ENCODE data around the gene ATP2B2.

The ATP2B2 gene

GRCh38 chr3:10492364-10493201, 12.8 kb downstream of the ATP2B2 start:
- no peak for DNase-seq

GRCh38 chr3:10489746-10490483, 15.5 kb downstream of the ATP2B2 start:
- DNase-seq: no peak

GRCh38 chr3:10487988-10488633, 17.3 kb downstream of the ATP2B2 start:
- DNase-seq: no peak

GRCh38 chr3:10485806-10486205, 19.6 kb downstream of the ATP2B2 start:
- DNase-seq: no peak

- DNase-seq: no peak
Measured at GRCh38 chr3:10485380-10485779, 20.0 kb downstream of the ATP2B2 start.

- no peak for DNase-seq
Measured at GRCh38 chr3:10484709-10485108, 20.7 kb downstream of the ATP2B2 start.

- no peak for DNase-seq
Measured at GRCh38 chr3:10483686-10484345, 21.6 kb downstream of the ATP2B2 start.

- DNase-seq: no peak
Measured at GRCh38 chr3:10483364-10483675, 22.1 kb downstream of the ATP2B2 start.

- no peak for DNase-seq
Measured at GRCh38 chr3:10482631-10483363, 22.6 kb downstream of the ATP2B2 start.

- DNase-seq: no peak
Measured at GRCh38 chr3:10480871-10481378, 24.5 kb downstream of the ATP2B2 start.

GRCh38 chr3:10479311-10479710, 26.1 kb downstream of the ATP2B2 start:
- DNase-seq: no peak

GRCh38 chr3:10475983-10476382, 29.4 kb downstream of the ATP2B2 start:
- no peak for DNase-seq

- DNase-seq: no peak
Measured at GRCh38 chr3:10474847-10475246, 30.5 kb downstream of the ATP2B2 start.

GRCh38 chr3:10474275-10474646, 31.1 kb downstream of the ATP2B2 start:
- no peak for DNase-seq

GRCh38 chr3:10473581-10474274, 31.7 kb downstream of the ATP2B2 start:
- no peak for DNase-seq

- DNase-seq: no peak
Measured at GRCh38 chr3:10472877-10473440, 32.4 kb downstream of the ATP2B2 start.

- DNase-seq: peak; percentile 4
Measured at GRCh38 chr3:10471054-10471688, 34.2 kb downstream of the ATP2B2 start.

- no peak for DNase-seq
Measured at GRCh38 chr3:10470120-10471053, 35.0 kb downstream of the ATP2B2 start.

GRCh38 chr3:10469441-10470119, 35.8 kb downstream of the ATP2B2 start:
- no peak for DNase-seq

All from DMS 273 treated with DMSO at 0.1 percent for 48 hours (cell line).